Measurements from ENCODE around the gene IL1RAPL1.

The IL1RAPL1 gene

DNA sequence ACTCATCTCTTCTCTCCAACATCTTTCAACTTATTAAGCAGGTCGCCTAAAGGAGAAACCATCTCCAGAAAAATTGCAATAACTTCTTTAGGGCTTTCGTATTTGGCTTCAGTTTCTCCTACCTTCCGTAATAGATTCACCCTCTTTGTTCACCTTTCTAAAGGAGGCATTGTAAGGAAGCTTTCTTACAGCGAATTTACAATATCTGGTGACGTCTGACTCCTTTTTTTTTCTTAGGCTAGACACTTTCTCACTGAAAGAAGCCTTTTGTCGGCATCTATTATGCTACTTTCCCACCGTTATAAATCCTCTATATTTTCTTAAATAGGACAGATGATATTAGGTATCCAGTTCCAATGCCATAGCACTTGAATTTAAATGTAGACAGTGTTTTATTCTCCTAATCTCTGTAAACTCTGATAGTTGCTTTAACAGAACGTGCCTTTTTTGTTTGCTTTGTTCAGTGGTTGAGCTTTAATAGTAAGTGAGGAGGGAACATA is 302.4 kb downstream of the IL1RAPL1 start:
- no peak for FAIRE-seq
- TF ChIP-seq POLR2A (IDR thresholded peaks at IDR 0.05; ENCODE audit: low read depth, low read length) = no peak
- no peak for DNase-seq (ENCODE audit: insufficient read length, low spot score)

DNA sequence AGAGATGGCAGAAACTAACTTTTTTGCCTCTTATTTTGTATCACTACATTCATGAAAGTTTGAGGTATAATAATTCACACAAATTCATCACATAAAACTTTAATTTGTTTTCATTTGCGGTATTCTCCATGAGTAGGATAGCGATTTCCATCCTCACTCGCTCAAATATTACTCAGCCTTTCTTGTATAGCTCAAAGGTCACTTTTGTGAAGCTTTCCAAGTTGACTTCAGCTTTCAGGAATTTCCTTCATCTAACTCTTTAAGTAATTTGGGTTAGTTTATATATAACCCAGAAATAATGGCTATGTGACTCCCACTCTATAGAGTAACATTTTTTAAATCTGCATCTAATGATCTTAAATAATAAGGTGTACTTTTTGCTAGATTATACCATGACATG is 314.4 kb downstream of the IL1RAPL1 start:
- FAIRE-seq (no peak), DNase-seq (ENCODE audit: insufficient read length, low spot score) (no peak)
- TF ChIP-seq POLR2A (IDR thresholded peaks at IDR 0.05; ENCODE audit: low read depth, low read length) = no peak

DNA sequence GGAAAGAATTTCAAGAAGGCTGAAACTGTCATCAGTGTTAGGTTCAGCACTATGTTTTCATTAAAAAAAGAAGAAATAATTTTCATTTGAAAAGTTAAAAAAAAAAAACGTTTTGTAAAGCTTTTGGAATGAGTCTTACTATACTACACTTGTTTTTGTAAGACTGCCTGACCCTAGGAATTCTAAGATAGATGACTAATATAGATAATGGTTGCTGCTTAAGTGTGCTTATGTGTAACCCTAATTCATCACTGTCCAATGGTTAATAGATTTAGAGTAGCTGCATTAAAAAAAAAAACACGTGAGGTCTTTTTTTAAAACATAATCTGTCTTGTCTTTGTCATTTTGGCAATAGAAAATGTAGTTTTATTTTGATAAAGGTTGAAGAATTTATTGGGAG is 323.2 kb downstream of the IL1RAPL1 start:
- DNase-seq (ENCODE audit: insufficient read length, low spot score) (no peak), FAIRE-seq (no peak)
- TF ChIP-seq POLR2A (IDR thresholded peaks at IDR 0.05; ENCODE audit: low read depth, low read length) = no peak

DNA sequence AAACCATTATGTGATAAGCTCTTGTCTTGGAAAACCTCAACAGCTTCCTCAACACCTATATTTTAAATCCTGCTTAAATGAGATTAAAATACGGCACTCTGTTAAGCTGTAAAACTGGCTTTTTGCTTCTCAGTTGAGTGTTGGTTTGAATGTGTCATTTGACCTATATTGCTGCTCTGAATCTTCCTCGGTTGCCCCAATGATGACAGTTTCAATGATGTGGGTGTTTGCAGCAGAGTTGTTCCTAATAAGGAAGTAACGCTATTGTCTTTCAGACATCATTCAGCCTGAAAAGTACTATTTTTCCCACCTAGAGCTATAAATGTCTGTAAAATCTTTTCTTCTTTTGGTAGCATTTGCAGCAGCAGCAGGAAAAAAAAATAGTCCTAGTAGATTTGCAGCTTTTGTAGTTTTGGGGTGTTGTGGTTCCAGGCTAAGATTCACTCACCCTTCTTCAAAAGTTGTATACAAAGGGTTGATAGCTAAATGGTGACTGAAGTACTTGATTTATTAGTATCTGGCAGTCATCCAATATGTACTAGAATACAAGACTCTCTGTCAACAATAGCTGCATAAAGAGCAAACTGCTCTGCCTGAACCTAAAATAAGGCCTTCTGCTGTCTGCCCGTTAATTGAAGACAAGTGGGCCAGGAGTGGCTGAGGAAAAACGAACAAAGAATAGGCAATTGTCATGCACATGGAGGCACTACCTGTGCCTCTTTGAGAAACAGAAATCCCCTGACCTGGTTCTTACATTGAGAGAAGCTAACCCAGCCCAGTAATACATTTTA is 333.1 kb downstream of the IL1RAPL1 start:
- TF ChIP-seq POLR2A (IDR thresholded peaks at IDR 0.05; ENCODE audit: low read depth, low read length) = no peak
- FAIRE-seq = no peak
- no peak for DNase-seq (ENCODE audit: insufficient read length, low spot score)

DNA sequence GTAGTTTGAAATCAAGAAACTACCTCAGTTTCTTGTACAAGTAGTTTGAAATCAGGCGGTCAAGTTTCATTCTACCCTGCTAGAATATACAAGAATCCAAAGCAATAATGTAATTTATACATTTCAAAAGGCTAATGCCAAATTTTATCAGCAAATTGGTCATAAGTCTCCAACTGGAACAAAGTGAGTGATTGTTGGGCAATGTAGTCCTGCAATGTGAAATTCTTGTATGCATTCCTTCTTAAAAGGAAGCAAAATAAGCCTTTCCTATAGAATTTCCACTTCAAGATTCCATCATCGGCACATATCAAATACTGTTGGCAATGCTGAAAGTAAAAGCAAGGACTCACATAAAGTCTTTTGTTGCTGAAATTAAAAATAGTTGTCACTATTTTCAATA is 334.9 kb downstream of the IL1RAPL1 start:
- no peak for FAIRE-seq
- no peak for TF ChIP-seq POLR2A (IDR thresholded peaks at IDR 0.05; ENCODE audit: low read depth, low read length)
- DNase-seq (ENCODE audit: insufficient read length, low spot score) = no peak

DNA sequence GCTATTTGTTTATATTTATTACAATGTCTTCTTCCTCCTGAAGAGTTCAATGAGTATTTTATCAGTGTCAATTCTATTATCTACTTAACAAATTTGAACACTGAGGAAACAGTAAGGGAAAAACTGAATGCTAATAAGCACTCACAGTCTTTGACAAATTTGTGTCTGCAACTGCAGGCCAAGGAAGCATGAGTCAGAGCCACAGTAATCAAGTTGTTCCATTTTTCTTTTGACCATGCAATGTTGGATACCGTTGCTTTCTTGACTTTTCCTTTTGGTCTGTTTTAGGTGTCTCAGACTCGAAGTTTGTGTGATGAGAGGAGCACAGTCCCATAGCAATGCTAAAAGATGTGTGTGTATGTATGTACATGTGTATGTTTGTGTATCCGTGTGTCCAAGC is 359.6 kb downstream of the IL1RAPL1 start:
- TF ChIP-seq POLR2A (IDR thresholded peaks at IDR 0.05; ENCODE audit: low read depth, low read length) = no peak
- DNase-seq (ENCODE audit: insufficient read length, low spot score) (no peak), FAIRE-seq (no peak)

DNA sequence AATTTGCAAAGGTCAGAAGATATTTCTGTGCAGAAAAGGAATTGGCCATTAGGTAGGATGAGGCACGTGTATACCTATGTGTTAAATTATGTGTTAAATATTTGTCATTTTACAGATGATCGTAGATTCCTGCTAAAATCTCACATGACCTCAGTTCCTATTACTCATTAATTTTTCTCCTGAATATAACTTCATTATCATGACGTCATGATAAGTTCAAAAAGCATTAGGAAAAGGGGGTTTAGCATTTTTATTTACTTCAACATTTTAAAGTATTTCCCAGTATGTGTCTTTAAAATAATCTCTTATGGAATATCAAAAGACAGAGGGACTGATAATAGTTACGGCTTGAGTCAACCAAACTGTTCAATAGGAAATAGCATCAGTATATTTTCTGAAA is 372.8 kb downstream of the IL1RAPL1 start:
- DNase-seq (ENCODE audit: insufficient read length, low spot score) = no peak
- no peak for FAIRE-seq
- TF ChIP-seq POLR2A (IDR thresholded peaks at IDR 0.05; ENCODE audit: low read depth, low read length) = no peak

DNA sequence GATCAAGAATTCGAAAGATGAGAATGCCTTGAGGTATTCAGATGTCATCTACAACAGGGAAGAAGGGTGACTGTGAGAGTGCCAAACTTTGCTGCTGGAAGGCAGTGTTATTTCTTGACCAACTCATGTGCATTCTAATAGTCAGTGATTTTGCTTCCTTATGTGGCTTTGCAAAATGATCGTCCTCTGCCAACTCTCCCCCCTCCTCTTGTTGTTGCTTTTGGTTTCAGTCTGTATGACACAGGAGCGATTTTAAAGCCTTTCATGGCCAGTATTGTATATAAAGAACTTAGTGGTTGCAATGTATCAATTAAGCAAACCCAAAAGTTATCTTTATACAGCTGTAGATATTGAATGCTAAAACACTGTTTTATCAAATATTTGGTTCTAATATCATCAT is 379.1 kb downstream of the IL1RAPL1 start:
- TF ChIP-seq POLR2A (IDR thresholded peaks at IDR 0.05; ENCODE audit: low read depth, low read length) = no peak
- FAIRE-seq (no peak), DNase-seq (ENCODE audit: insufficient read length, low spot score) (no peak)

DNA sequence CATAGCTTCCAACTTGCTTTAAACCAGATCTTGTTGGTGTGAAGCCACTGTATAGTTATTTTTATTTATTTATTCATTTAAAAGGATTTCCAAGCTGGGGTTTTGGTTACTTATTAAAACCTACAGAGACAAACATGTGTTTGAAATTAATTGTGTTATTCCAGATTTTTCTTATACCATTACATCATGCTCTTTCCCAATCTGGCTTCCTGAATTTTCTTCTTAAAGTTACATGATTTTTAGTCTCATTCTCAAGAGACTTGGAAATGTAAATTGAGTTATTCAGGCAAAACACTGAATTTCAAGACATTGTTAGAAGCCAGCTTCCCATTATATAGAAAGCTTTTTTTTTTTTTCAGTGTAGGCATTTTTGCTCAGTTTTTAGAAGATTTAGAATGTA is 381.9 kb downstream of the IL1RAPL1 start:
- no peak for TF ChIP-seq POLR2A (IDR thresholded peaks at IDR 0.05; ENCODE audit: low read depth, low read length)
- DNase-seq (ENCODE audit: insufficient read length, low spot score) (no peak), FAIRE-seq (no peak)

DNA sequence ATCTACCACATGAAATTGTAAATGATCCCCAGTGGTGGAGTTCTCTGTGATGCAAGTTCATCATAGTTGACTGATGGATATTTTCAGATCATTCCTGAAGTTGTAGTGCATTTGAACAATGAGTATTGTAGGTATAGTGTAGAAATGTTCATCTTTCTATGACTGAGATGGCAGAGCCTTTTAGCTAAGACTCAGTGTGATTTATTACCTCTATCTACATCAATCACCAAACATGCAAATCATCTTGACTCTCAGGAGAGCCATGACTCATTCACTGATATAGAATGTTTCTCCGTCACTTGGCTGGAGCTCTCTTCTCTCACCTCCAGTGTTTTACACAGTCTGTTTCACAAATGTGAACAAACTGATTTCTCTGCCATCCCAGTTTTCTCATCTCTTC is 392.6 kb downstream of the IL1RAPL1 start:
- FAIRE-seq (no peak), DNase-seq (ENCODE audit: insufficient read length, low spot score) (no peak)
- TF ChIP-seq POLR2A (IDR thresholded peaks at IDR 0.05; ENCODE audit: low read depth, low read length) = no peak

DNA sequence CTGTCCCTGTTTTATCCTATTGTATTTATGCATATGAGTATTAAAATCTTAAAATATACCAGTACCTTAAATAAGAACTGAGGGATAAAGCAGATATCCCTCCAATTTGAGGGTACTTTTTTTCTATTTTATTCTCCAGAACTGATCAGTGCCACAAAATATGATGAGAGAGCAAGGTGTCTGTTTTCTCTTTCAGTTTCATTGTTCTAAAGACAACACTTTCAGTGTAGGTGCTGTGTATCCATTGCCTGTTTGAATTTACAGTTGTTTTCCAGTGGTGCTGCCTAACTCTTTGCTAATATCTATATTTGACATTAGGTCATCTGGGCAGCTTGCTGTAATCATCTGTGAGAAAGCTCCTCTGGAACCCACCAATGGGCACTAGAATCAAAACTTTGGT is 394.7 kb downstream of the IL1RAPL1 start:
- FAIRE-seq (no peak), DNase-seq (ENCODE audit: insufficient read length, low spot score) (no peak)
- no peak for TF ChIP-seq POLR2A (IDR thresholded peaks at IDR 0.05; ENCODE audit: low read depth, low read length)

DNA sequence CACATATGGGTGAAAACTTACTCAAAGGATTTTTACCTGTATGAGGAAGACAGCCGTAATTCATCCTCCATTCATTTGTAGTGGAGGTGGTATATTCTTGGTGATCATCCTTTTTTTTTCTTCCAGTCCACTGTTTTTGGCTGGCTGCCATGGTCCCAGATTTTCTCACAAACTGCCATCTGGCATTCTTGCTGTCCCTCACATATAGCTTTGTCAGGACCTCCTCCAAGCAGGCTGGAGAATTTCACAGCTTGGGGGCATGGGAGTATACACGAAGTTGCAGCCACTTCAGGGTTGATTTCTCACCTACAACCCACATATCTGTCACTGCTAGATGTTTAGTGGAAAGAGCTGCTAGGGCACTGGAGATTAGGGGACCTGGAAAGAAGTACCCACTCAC is 401.0 kb downstream of the IL1RAPL1 start:
- DNase-seq (ENCODE audit: insufficient read length, low spot score) = no peak
- FAIRE-seq = no peak
- no peak for TF ChIP-seq POLR2A (IDR thresholded peaks at IDR 0.05; ENCODE audit: low read depth, low read length)

DNA sequence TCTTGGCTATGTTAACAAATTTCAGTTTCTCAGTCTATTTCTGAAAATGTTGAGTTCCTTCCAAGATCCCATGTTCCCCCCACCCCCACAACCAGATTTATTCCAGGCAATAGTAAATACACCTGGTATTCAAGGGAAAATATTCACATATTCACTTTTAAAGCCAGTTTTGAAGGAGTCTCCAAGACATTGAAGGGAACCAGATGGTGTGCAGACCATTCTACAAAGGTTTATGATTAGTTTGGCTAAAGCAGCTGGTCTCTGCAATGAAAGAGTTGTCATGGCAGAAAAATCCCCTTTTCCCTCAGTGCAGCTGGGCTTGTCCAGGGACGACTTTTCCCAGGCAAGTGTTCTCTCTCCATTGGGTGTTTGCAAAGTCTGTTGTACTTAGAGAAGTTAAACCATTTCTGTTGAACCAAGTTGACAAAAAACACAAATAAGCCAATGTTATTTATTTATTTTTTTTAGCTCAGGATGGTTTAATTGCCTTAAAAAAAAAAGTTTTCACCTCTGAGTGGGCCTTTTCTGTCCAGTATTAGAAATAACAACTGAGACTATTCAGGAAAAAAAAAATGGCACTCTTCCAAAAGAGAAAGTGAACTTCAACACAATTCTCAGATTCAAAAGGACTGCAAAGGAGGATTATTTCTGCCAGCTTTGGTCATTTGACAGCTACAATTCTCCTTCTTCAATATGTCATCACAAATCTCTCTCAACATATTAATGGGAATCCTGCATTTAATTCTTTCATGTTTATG is 410.6 kb downstream of the IL1RAPL1 start:
- no peak for TF ChIP-seq POLR2A (IDR thresholded peaks at IDR 0.05; ENCODE audit: low read depth, low read length)
- DNase-seq (ENCODE audit: insufficient read length, low spot score) (no peak), FAIRE-seq (no peak)

DNA sequence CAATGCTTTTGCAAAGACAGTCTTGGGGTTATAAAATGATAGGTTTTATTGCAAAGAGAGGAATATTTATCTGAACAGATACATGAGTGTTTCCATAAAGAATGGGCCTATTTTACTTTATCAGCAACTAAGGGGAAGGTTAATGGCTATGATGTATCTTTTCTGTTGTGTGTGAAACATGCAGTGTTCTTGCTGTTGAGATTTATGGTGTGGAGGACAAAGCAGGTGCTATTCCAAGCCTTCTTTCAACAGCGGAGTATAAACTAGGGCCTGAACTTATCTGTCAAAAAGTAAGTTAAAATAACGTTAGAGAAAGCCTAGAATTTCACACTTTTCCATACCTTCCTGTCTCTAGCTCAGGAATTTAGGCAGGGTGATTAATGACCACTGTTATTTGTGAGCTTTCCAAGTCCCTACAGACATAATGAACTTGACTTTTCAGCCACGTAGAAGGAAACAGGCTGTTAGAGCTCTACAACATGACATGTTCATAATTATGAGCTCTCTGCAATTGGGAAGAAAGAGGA is 411.4 kb downstream of the IL1RAPL1 start:
- no peak for TF ChIP-seq POLR2A (IDR thresholded peaks at IDR 0.05; ENCODE audit: low read depth, low read length)
- FAIRE-seq (no peak), DNase-seq (ENCODE audit: insufficient read length, low spot score) (no peak)

DNA sequence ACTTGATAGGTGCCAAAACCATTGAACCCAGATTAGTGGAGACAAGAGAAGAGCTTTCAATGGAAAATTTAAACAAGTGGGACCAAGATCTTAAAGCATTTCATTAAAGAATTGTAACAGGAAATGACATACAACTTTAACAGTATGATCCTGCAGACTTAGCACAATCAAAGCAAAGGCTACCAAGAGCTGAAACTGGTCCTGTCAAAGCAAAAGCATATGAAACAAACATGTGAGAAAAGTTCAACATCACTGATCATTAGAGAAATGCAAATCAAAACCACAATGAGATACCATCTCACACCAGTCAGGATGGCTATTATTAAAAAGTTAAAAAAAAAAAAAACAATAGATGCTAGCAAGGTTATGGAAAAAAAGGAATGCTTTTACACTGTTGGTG is 425.6 kb downstream of the IL1RAPL1 start:
- DNase-seq (ENCODE audit: insufficient read length, low spot score) (no peak), FAIRE-seq (no peak)
- no peak for TF ChIP-seq POLR2A (IDR thresholded peaks at IDR 0.05; ENCODE audit: low read depth, low read length)

Measured in H54 (cell line).